ENCODE results near the gene ERGIC1.

Gene ERGIC1

DNA sequence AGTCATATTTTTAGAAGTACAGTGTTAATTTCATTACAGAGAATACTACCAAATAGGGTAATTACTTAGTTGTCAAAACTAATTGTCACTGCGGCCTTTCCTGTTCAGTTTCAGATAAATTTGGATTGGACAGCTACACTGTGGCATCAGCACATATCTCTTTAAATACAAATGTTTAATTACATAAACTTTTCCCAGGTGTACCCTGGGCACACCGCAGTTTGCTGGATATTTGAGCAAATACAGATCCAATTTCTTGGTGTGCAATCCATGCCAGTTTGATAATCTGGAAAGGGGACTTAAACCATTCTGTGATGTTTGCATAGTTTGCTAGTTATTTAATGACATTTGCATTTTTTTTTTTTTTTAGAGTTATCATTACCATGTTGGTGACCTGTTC, 160.4 kb downstream of the ERGIC1 start:
- no peak for DNase-seq

DNA sequence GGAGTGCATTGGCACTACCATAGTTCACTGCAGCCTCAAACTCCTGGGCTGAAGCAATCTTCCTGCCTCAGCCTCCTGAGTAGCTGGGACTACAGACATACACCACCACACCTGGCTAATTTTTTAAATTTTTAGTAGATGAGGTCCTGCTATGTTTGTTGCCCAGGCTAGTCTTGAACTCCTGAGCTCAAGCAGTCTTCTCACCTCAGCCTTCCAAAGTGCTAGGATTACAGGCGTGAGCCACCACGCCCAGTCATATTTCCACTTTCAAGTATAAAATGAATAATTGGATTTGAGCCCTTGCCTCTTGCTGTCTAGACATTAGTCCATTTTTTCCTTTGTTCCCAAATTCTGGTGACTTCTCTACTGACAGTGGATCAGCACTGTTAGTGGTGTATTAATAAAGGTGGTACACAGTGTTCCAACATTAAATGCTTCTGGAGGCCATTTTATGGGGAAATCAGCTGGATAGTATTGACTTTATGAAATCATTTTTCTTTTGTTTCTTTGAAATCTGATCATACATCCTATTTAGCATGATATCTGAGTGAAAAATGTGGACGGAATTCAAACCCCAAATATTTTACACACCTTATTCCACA, 165.4 kb downstream of the ERGIC1 start:
- DNase-seq, result no peak

DNA sequence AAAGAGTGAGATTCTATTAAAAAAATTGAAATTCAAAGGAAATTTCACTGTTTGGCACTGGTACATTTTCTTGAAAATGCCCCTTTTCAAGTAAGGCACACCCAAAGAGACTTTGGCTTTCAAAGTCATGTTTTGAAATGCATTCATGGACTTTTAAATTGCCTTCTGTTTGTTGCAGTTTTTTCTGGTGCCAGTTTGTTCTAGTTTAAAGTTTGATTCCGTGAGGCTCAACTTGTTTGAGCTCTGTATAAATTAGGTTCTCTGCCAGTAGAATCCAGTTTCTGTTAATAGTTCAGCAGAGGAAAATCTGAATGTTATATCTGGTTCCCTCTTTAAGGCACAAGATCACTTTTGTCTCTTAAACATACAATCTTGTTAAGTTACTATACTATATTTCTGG, 165.9 kb downstream of the ERGIC1 start:
- DNase-seq, result no peak

DNA sequence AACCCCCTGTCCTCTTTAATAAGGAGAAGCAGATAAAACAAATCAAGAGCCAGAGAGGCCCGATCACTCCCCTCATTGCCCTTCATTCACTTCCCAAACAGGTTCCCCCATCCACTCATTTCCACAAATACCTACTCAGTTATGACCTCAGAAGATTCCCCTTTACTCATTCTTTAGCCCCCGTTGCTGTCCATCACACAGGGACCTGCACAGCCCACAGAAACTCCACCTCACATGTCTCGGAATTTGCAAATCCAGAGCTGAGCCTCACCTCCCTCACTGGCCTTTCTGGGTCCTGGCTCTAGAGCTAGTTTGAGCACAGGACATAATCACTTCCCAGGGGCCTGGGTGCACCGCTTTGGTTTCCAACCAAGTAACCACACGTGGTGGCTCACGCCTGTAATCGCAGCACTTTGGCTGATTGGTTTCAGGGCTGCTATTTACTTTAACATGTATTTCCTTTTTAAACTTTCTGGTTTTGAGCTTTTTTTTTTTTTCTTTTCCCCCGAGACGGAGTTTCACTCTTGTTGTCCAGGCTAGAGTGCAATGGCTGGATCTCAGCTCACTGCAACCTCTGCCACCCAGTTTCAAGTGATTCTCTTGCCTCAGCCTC, 167.3 kb downstream of the ERGIC1 start:
- no peak for DNase-seq

Measured in NCI-H1048 (cell line).